Fibroblast of the aortic adventitia (primary cell): ENCODE data around the gene DLG3. TPM values are rescaled to one million over a fixed set of nuclear protein-coding genes. Genes with fewer than 3 reads are reported as not detected.

Experiments
- DNase-seq: peaks from one replicate; pipeline ENCODE4 v3.0.0-alpha.2; 2010; ENCODE audit warnings: low read depth
- H3K4me3 ChIP-seq: 2 replicates; pipeline ENCODE4 v1.5.1; 2011; ENCODE audit warnings: low read depth, mild to moderate bottlenecking, control low read depth, low read length, moderate library complexity
- total RNA-seq: library from RNA; depleted of rRNA; stranded (reverse); fragments of >200 nt; gene quantifications from 2 replicates; pipeline ENCODE4 v1.2.3, GENCODE V29; 2012; ENCODE audit warnings: low replicate concordance
- TF ChIP-seq, protein P1 (sequence below): IDR thresholded peaks from 2 replicates; pipeline ENCODE4 v1.5.1; 2011; ENCODE audit warnings: mild to moderate bottlenecking, low read length, control low read depth, inconsistent platforms; ENCODE audit not compliant: insufficient read depth

The DLG3 gene
- total RNA-seq, 1 donor, result 15.0 TPM

- TF ChIP-seq, protein P1, sequence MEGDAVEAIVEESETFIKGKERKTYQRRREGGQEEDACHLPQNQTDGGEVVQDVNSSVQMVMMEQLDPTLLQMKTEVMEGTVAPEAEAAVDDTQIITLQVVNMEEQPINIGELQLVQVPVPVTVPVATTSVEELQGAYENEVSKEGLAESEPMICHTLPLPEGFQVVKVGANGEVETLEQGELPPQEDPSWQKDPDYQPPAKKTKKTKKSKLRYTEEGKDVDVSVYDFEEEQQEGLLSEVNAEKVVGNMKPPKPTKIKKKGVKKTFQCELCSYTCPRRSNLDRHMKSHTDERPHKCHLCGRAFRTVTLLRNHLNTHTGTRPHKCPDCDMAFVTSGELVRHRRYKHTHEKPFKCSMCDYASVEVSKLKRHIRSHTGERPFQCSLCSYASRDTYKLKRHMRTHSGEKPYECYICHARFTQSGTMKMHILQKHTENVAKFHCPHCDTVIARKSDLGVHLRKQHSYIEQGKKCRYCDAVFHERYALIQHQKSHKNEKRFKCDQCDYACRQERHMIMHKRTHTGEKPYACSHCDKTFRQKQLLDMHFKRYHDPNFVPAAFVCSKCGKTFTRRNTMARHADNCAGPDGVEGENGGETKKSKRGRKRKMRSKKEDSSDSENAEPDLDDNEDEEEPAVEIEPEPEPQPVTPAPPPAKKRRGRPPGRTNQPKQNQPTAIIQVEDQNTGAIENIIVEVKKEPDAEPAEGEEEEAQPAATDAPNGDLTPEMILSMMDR, result no peak
- DNase-seq, result no peak
- no peak overlapping the region for H3K4me3 ChIP-seq
Measured at GRCh38 chrX:70479922-70480659, 35.5 kb downstream of the DLG3 start.

GRCh38 chrX:70480660-70481018 lies 36.0 kb downstream of the DLG3 start:
- H3K4me3 ChIP-seq, result no peak overlapping the region
- TF ChIP-seq, protein P1, result no peak
- no peak for DNase-seq

DNA sequence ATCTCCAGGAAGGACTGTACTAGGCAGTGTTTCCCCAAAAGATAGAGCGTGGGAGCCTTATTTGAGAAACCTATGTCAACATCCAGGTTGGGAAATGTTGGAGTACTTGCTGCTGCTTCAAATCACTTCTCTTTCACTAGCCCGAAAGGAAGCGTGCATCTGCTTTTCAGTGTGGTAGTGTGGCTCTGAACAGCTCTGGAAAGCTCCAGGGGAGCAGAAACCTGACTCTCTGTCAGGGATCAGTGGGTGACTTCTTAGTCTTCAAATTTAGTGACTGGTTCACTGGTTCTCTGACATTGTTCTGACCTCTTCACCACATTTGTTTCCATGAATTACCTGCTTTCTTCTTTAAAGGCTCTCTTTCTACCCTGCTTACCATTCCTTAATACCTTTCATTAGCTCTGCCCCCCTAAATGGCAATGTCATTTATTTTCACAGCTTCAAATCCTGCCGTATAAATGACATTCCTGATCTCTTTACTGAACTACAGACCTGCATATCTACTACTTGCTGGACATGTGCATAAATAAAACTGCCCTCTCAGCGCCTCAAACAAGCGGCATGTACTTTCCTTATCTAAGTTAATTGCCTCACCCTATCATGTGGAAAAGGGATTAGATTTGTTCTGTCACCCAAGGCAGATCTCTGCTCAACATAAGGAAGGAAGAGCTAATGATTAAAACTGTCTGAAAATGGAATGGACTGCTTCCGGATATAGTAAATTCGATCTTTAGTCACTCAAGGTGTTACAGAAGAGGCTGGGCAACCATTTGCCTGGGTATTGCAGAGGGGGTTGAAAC lies 37.0 kb downstream of the DLG3 start:
- no peak for DNase-seq
- TF ChIP-seq, protein P1, result no peak
- no peak overlapping the region for H3K4me3 ChIP-seq

DNA sequence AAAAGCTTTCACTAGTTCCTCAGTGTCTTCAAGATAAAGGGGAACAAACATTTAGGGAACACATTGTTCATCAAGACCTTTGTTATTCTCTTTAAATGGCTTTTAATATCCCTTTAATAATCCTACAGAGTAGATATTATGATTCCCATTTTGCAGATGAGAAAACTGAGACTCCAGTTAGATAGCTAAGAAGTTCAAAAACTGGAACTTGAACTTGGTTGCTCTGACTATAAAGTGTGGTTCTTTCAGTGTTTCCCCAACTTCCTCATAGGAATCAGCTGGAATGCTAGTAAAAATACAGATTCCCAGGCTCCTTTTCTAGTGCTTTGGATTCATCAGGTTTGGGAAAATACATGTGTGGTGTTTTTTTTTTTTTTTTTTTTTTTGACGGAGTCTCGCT lies 37.7 kb downstream of the DLG3 start:
- TF ChIP-seq, protein P1, result no peak
- H3K4me3 ChIP-seq, result no peak overlapping the region
- DNase-seq, result no peak

DNA sequence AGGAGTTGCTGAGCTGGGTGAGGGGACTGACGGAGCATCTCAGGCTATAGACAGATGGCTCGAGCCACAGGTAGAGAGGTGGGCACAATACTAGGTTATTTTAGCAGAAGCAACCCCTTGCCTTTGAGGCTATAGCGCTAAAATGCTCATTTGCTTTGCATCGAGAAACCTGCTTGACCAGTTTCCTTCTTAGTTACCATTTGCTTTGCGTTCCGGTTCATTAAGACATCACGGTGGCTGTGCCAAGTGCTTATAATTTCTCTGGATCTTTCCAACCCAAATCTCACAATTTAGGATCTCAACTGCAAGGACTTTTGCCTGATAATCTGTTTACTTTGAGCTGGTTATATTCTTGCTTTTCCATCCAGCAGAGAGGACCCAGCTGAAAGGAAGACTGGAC lies 40.8 kb downstream of the DLG3 start:
- TF ChIP-seq, protein P1, result no peak
- no peak overlapping the region for H3K4me3 ChIP-seq
- DNase-seq, result no peak

DNA sequence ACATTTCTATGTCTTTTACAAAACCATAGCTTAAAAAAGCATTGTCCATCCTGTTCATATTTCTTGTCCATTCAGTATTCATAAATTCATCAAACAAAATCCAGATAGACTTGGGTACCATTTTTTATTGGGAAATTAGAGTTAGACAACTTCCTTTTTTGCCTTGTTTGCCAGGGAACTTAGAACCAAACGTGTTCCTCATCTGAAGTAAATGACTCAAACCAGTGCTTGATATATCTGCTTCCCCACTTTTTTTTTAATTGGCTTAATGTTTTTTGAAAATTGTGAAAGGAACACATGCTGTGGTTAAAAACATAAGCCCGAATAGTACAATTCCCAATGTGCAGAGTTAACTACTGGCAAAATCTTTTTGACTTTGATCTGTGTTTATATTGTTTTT lies 44.2 kb downstream of the DLG3 start:
- TF ChIP-seq, protein P1, result no peak
- DNase-seq, result no peak
- H3K4me3 ChIP-seq, result no peak overlapping the region
